Measurements from ENCODE around the gene GPR3. TPM values are rescaled to one million over a fixed set of nuclear protein-coding genes. Genes with fewer than 3 reads are reported as not detected.

The GPR3 gene
- total and polyA plus RNA-seq, 2 of the 13 experiments (the other 11 are each of a cell fraction or from before 2014, with no cell fraction given) = 1.00 to 2.6 TPM

DNA sequence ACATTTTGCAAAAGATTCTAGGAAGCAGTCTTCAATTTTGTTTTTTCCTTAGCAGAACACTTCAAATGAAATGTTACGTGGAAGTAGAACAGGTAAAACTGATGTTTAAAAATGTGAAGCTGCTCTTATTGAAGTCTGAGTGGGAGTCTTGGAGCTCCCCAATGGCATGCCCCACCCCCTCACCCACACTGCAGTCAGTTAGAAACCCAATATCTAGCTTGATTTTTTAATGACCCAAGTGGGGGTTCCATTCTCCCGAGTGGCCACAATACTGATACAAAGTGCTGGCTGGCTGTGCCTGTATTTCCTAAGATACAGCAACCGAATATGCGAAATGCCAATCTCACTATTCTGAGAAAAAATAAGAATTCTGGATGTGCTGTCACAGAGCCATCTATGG lies 31.3 kb downstream of the GPR3 start (continued):
- TF ChIP-seq, protein P1, sequence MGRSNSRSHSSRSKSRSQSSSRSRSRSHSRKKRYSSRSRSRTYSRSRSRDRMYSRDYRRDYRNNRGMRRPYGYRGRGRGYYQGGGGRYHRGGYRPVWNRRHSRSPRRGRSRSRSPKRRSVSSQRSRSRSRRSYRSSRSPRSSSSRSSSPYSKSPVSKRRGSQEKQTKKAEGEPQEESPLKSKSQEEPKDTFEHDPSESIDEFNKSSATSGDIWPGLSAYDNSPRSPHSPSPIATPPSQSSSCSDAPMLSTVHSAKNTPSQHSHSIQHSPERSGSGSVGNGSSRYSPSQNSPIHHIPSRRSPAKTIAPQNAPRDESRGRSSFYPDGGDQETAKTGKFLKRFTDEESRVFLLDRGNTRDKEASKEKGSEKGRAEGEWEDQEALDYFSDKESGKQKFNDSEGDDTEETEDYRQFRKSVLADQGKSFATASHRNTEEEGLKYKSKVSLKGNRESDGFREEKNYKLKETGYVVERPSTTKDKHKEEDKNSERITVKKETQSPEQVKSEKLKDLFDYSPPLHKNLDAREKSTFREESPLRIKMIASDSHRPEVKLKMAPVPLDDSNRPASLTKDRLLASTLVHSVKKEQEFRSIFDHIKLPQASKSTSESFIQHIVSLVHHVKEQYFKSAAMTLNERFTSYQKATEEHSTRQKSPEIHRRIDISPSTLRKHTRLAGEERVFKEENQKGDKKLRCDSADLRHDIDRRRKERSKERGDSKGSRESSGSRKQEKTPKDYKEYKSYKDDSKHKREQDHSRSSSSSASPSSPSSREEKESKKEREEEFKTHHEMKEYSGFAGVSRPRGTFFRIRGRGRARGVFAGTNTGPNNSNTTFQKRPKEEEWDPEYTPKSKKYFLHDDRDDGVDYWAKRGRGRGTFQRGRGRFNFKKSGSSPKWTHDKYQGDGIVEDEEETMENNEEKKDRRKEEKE (IDR thresholded peaks at IDR 0.05) = no peak
- TF ChIP-seq, protein P2, sequence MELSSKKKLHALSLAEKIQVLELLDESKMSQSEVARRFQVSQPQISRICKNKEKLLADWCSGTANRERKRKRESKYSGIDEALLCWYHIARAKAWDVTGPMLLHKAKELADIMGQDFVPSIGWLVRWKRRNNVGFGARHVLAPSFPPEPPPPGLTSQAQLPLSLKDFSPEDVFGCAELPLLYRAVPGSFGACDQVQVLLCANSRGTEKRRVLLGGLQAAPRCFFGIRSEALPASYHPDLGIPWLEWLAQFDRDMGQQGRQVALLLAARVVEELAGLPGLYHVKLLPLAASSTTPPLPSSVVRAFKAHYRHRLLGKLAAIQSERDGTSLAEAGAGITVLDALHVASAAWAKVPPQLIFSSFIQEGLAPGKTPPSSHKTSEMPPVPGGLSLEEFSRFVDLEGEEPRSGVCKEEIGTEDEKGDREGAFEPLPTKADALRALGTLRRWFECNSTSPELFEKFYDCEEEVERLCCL (CRISPR knock-in tag; IDR thresholded peaks at IDR 0.05; ENCODE audit: borderline replicate concordance) = no peak
- TF ChIP-seq ZNF816 (CRISPR knock-in tag; IDR thresholded peaks at IDR 0.05; ENCODE audit: borderline replicate concordance) = no peak

DNA sequence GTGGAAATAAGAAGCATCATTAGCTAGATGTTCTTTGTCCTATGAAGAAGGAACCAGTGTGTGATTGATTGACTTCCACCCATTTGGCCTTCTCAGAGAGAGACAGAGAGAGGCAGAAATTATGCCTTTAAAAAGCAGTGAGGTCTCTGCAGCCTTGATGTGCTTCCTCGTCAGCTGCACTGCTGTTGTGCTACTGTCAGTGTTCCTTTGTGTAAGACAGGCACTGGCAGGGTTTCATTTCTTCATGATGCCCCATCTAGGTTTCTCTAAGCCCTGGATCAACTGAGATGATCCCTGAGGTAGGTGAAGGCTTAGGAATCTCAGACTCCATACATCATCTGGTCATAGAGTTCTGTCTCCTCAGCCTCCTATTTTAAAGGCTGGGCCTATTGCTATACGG lies 34.9 kb downstream of the GPR3 start:
- no peak overlapping the region for H3K4me3 ChIP-seq (replicated peaks in 1 of 3; ENCODE audit: insufficient read depth in 1 of 3, low read depth in 2 of 3, low read length in 3 of 3)
- H3K27me3 ChIP-seq (ENCODE audit: control insufficient read depth in 1 of 2, insufficient read depth in 2 of 2, low read length in 2 of 2) = no peaks in the 10 kb centered on the region
- BruUV-seq (replicated peaks) = no TSS peak
- no peak overlapping the region for H2AFZ ChIP-seq (ENCODE audit: low read length)
- H3K36me3 ChIP-seq (replicated peaks in 1 of 2; ENCODE audit: control insufficient read depth in 1 of 2, insufficient read depth in 2 of 2, low read length in 2 of 2) = peaks cover 16 to 40% of the 10 kb centered on the region in 2 experiments
- H3K4me1 ChIP-seq (ENCODE audit: insufficient read depth, low read length) = peaks cover 38% of the 10 kb centered on the region
- no peak overlapping the region for H3K4me2 ChIP-seq (ENCODE audit: low read depth, low read length)
- ChIA-PET CTCF (ENCODE audit: low intra/inter-chr PET ratio, low total read pairs) (no interaction called here), POLR2A (no interaction called here)
- in situ Hi-C loops (cut with HindIII; ENCODE audit: extremely low pct_ligation_motif_present, low pct_unique_long_range_greater_than_20kb) (no loop called here), intact Hi-C loops (cut with micrococcal nuclease; ENCODE audit: unreplicated experiment) (no loop called here)
- DNase-seq (ENCODE audit: low spot score) (no peak), FAIRE-seq (no peak), ATAC-seq (no peak)
- peaks cover 14% of the 10 kb centered on the region for H3K79me2 ChIP-seq (ENCODE audit: insufficient read depth, low read length)
- no peak overlapping the region for H3K27ac ChIP-seq (ENCODE audit: extremely low read length, insufficient read depth, low read length)
- WGBS (ENCODE audit: low lambda C conversion rate) = 91% methylated on average over 2 of the region's 2 CpGs
- H4K20me1 ChIP-seq (ENCODE audit: insufficient read depth, low read length) = peaks cover 4% of the 10 kb centered on the region
- no peak overlapping the region for H3K9ac ChIP-seq (ENCODE audit: insufficient read depth, low read depth, low read length)
- H3K9me3 ChIP-seq (ENCODE audit: low read length) = no peaks in the 10 kb centered on the region
- TF ChIP-seq KDM5A (IDR thresholded peaks at IDR 0.05; ENCODE audit: borderline replicate concordance, low read length) = no peak
- TF ChIP-seq, protein P3, sequence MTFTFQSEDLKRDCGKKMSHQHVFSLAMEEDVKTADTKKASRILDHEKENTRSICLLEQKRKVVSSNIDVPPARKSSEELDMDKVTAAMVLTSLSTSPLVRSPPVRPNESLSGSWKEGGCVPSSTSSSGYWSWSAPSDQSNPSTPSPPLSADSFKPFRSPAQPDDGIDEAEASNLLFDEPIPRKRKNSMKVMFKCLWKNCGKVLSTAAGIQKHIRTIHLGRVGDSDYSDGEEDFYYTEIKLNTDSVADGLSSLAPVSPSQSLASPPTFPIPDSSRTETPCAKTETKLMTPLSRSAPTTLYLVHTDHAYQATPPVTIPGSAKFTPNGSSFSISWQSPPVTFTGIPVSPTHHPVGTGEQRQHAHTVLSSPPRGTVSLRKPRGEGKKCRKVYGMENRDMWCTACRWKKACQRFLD (CRISPR knock-in tag; IDR thresholded peaks at IDR 0.05; ENCODE audit: borderline replicate concordance) = no peak
- TF ChIP-seq SMAD3 (CRISPR knock-in tag; IDR thresholded peaks at IDR 0.05) = no peak
- TF ChIP-seq KLF6 (CRISPR knock-in tag; IDR thresholded peaks at IDR 0.05) = no peak
- TF ChIP-seq ZNF124 (CRISPR knock-in tag; IDR thresholded peaks at IDR 0.05) = no peak
- TF ChIP-seq FIP1L1 (IDR thresholded peaks at IDR 0.05; ENCODE audit: borderline replicate concordance, insufficient read depth, low read depth, low read length) = no peak
- TF ChIP-seq BHLHE40 (IDR thresholded peaks at IDR 0.05; ENCODE audit: low read length) = no peak
- TF ChIP-seq DR1 (CRISPR knock-in tag; IDR thresholded peaks at IDR 0.05) = no peak
- TF ChIP-seq ZNF749 (CRISPR knock-in tag; IDR thresholded peaks at IDR 0.05; ENCODE audit: borderline replicate concordance) = no peak
- TF ChIP-seq, protein P4, sequence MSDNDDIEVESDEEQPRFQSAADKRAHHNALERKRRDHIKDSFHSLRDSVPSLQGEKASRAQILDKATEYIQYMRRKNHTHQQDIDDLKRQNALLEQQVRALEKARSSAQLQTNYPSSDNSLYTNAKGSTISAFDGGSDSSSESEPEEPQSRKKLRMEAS (IDR thresholded peaks at IDR 0.05) = no peak
- no peak for TF ChIP-seq ZNF570 (CRISPR knock-in tag; IDR thresholded peaks at IDR 0.05; ENCODE audit: borderline replicate concordance)
- TF ChIP-seq GPN1 (CRISPR knock-in tag; IDR thresholded peaks at IDR 0.05; ENCODE audit: borderline replicate concordance) = no peak
- TF ChIP-seq ZNF230 (CRISPR knock-in tag; IDR thresholded peaks at IDR 0.05) = no peak
- no peak for TF ChIP-seq IKZF4 (CRISPR knock-in tag; IDR thresholded peaks at IDR 0.05; ENCODE audit: borderline replicate concordance, low read depth, not compliant biosample characterization)
- TF ChIP-seq HHEX (CRISPR knock-in tag; IDR thresholded peaks at IDR 0.05) = no peak
